ENCODE data around the gene TBL1X.

DNA sequence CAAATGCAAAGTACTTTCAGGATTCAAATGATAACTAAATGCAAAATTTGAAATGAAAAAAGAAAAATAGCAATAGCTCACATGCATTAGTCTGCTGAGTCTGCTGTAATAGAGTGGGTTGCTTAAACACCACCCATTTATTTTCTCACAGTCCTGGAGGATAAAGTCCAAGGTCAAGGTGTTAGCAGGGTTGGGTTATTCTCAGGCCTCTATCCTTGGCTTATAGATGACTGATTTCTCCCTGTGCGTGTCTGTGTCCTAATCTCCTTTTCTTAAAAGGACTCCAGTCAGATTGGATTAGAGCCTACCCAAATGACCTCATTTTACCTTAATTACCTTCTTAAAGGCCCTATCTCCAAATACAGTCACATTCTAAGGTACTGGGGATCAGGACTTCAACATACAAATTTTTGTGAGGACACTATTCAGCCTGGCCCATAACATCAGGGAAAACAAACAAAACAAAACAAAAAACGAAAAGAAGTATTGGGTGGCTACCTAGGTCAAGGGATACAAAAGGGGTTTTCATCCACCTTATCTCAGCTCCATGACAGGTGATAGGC, 6.3 kb upstream of the TBL1X start:
- TF ChIP-seq, protein P1, sequence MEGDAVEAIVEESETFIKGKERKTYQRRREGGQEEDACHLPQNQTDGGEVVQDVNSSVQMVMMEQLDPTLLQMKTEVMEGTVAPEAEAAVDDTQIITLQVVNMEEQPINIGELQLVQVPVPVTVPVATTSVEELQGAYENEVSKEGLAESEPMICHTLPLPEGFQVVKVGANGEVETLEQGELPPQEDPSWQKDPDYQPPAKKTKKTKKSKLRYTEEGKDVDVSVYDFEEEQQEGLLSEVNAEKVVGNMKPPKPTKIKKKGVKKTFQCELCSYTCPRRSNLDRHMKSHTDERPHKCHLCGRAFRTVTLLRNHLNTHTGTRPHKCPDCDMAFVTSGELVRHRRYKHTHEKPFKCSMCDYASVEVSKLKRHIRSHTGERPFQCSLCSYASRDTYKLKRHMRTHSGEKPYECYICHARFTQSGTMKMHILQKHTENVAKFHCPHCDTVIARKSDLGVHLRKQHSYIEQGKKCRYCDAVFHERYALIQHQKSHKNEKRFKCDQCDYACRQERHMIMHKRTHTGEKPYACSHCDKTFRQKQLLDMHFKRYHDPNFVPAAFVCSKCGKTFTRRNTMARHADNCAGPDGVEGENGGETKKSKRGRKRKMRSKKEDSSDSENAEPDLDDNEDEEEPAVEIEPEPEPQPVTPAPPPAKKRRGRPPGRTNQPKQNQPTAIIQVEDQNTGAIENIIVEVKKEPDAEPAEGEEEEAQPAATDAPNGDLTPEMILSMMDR (conservative IDR thresholded peaks at IDR 0.05), result no peak
- TF ChIP-seq EZH2 (IDR thresholded peaks at IDR 0.05; ENCODE audit: low read depth), result no peak

All from PC-9 (cell line).